ENCODE results near the gene ELMO1.

- TF ChIP-seq EZH2phosphoT487 (IDR thresholded peaks at IDR 0.05; ENCODE audit: borderline replicate concordance) (no peak), MAX (IDR thresholded peaks at IDR 0.05) (no peak), REST (IDR thresholded peaks at IDR 0.05; ENCODE audit: low read depth) (no peak), ZNF274 (IDR thresholded peaks at IDR 0.05; ENCODE audit: low read depth, low read length) (no peak), ZBTB33 (IDR thresholded peaks at IDR 0.05; ENCODE audit: extremely low read depth, insufficient replicate concordance, low read length) (no peak), CTCF (IDR thresholded peaks at IDR 0.05 in 2 of 3, conservative IDR thresholded peaks at IDR 0.05 in 1 of 3; ENCODE audit: borderline replicate concordance in 1 of 3, insufficient read depth in 1 of 3, low read depth in 2 of 3, low read length in 2 of 3) (no peak), SP1 (IDR thresholded peaks at IDR 0.05; ENCODE audit: low read depth) (no peak), SRF (IDR thresholded peaks at IDR 0.05; ENCODE audit: low read depth) (no peak)
These were observed 393.9 kb downstream of the ELMO1 start for GRCh38 chr7:37054624-37055241.
